ENCODE measurements around the gene NBPF11.
"Not testable (repeated sequence)": the region's sequence is repeated elsewhere in the genome, so short reads cannot be mapped to it uniquely, and the experiment has no call there.

Gene NBPF11

GRCh38 chr1:148151911-148152656, at the start of gene NBPF11:
TSS of gene NBPF11 (minus strand) at chr1:148152281. CDS start at chr1:148127003, 25,278 bp downstream.
- DNase-seq (ENCODE audit: low read depth in 2 of 3, low spot score in 2 of 3), result peak; percentile 55 to 73 (median 64)

- not testable (repeated sequence) for DNase-seq (ENCODE audit: low read depth in 2 of 3, low spot score in 2 of 3)
Measured at GRCh38 chr1:148197396-148197795, 45.3 kb upstream of the NBPF11 start.

- DNase-seq (ENCODE audit: low read depth in 2 of 3, low spot score in 2 of 3), result not testable (repeated sequence)
Measured at GRCh38 chr1:148196949-148197348, 44.9 kb upstream of the NBPF11 start.

GRCh38 chr1:148195115-148195514, 43.0 kb upstream of the NBPF11 start:
- not testable (repeated sequence) for DNase-seq (ENCODE audit: low read depth in 2 of 3, low spot score in 2 of 3)

- not testable (repeated sequence) for DNase-seq (ENCODE audit: low read depth in 2 of 3, low spot score in 2 of 3)
Measured at GRCh38 chr1:148188768-148189167, 36.7 kb upstream of the NBPF11 start.

GRCh38 chr1:148178682-148179081, 26.6 kb upstream of the NBPF11 start:
- not testable (repeated sequence) for DNase-seq (ENCODE audit: low read depth in 2 of 3, low spot score in 2 of 3)

- not testable (repeated sequence) for DNase-seq (ENCODE audit: low read depth in 2 of 3, low spot score in 2 of 3)
Measured at GRCh38 chr1:148175414-148175813, 23.3 kb upstream of the NBPF11 start.

- not testable (repeated sequence) for DNase-seq (ENCODE audit: low read depth in 2 of 3, low spot score in 2 of 3)
Measured at GRCh38 chr1:148171995-148172394, 19.9 kb upstream of the NBPF11 start.

GRCh38 chr1:148166558-148167492, 14.7 kb upstream of the NBPF11 start:
- no peak for DNase-seq (ENCODE audit: low read depth in 2 of 3, low spot score in 2 of 3)

- no peak for DNase-seq (ENCODE audit: low read depth in 2 of 3, low spot score in 2 of 3)
Measured at GRCh38 chr1:148162363-148162762, 10.3 kb upstream of the NBPF11 start.

GRCh38 chr1:148161053-148161901, 9.2 kb upstream of the NBPF11 start:
- DNase-seq (ENCODE audit: low read depth in 2 of 3, low spot score in 2 of 3), result no peak

- no peak for DNase-seq (ENCODE audit: low read depth in 2 of 3, low spot score in 2 of 3)
Measured at GRCh38 chr1:148160343-148161052, 8.4 kb upstream of the NBPF11 start.

- no peak for DNase-seq (ENCODE audit: low read depth in 2 of 3, low spot score in 2 of 3)
Measured at GRCh38 chr1:148160048-148160342, 7.9 kb upstream of the NBPF11 start.

GRCh38 chr1:148158341-148159003, 6.4 kb upstream of the NBPF11 start:
- DNase-seq (ENCODE audit: low read depth in 2 of 3, low spot score in 2 of 3), result no peak

GRCh38 chr1:148157803-148158202, 5.7 kb upstream of the NBPF11 start:
- not testable (repeated sequence) for DNase-seq (ENCODE audit: low read depth in 2 of 3, low spot score in 2 of 3)

GRCh38 chr1:148155494-148156275, 3.6 kb upstream of the NBPF11 start:
- not testable (repeated sequence) for DNase-seq (ENCODE audit: low read depth in 2 of 3, low spot score in 2 of 3)

GRCh38 chr1:148152795-148153194, 714 bp upstream of the NBPF11 start:
- not testable (repeated sequence) for DNase-seq (ENCODE audit: low read depth in 2 of 3, low spot score in 2 of 3)

GRCh38 chr1:148151371-148151819, 686 bp downstream of the NBPF11 start:
- not testable (repeated sequence) for DNase-seq (ENCODE audit: low read depth in 2 of 3, low spot score in 2 of 3)

GRCh38 chr1:148150945-148151344, 1.1 kb downstream of the NBPF11 start:
- not testable (repeated sequence) for DNase-seq (ENCODE audit: low read depth in 2 of 3, low spot score in 2 of 3)

Data from activated CD8-positive, alpha-beta memory T cell treated with anti-CD3 and anti-CD28 coated beads for 48 hours (primary cell).